COLO668 (cell line): Measurements from ENCODE around the gene BDKRB1.

Source experiments
- DNase-seq: peaks from one replicate; lab custom pipeline; 2025; ENCODE audit not compliant: unreplicated experiment; lab: John Stamatoyannopoulos, UW

BDKRB1 gene

DNA sequence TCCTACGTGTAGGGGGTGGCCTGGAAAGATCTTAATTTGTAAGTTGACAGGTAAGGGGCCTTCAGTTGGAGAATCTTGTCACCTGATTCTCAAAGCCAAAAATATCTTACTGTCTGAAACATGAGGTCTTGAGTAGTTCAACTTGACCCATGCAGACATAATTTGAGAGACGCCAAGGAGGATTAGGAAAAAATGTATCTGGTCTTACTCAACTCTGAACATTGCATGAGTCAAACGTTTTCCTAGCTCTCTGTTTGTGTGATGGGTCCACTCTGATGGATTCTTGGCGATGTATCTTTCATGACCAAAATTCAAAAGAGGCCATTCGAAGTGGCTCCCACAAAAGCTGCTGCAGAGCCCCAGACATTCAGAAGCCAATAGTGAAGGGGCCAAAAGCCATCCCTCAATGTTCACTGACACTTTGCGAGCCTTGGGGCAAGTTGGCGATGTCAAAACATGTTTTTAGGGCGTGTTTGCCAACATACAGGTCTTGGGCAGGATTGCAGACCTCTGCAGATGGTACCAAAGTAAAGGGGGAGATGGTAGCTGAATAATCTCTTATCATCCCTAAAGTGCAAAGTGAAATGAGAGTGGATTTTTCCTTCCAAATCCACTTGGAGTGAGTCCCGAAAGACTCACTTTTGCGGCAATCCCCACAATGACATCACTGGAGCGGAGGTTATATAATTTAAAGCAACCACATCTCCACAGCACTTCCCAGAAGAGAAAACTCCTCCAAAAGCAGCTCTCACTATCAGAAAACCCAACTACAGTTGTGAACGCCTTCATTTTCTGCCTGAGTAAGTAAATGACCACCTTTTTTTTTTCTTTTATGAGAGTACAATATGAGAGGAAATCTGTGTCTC, at the start of gene BDKRB1:
TSS of gene BDKRB1 (plus strand) at position 710 of the 866 bp plus-strand sequence. CDS start 7,473 bp downstream, outside the sequence.
- no peak for DNase-seq

DNA sequence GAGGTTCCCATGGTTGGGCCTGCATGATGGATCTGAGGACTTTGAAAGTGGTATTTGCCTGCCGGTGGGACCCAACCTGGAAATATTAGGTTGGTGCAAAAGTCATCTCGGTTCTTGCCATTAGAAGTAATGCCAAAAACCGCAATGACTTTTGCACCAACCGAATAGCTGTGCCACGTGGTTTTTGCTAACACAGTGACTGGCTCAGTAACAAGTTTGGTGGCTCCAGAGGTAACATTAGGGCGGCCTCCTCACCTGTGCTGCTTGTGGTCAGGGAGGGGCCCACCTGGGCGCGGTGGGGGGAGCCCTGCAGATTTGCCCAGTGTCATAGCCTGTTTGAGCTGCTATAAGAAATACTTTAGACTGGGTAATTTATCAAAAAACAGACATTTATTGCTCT, 49.5 kb upstream of the BDKRB1 start:
- DNase-seq = peak; percentile 26

DNA sequence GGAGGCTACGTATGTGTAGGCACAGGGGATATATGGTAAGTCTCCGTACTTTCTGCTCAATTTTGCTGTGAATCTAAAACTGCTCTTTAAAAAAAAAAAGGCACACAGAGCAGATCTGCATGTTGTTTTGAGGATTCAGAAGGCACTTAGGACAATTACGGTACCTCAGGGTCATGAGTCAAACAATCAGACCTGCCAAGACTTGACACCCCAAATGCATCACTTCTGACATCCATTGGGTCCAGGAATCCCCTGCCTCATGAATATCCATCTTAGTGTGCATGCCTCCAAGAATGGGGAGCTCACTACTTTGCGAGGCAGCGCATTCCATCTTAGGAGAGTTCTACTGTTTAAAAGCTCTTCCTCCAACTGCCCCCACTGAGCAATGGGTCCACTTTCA, 48.3 kb upstream of the BDKRB1 start:
- no peak for DNase-seq

DNA sequence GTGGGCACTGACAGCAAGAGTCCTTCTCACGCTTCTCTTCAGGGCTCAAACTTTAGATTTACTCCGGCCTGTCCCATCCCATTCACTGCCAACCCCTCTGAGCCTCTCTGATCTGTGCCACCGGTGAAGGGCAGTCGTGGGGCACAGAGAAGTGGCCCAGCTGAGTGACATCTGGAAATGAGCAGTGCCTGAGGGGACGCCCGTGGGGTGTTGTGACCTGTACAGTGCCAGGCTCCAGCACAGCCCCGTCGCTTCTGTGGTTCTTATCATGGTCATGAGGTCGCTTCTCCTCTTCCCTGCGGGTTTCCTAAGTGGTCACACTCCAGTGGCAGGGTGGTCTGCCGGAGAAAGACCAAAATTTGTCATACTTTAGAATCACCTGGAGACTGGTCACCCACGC, 47.3 kb upstream of the BDKRB1 start:
- no peak for DNase-seq

DNA sequence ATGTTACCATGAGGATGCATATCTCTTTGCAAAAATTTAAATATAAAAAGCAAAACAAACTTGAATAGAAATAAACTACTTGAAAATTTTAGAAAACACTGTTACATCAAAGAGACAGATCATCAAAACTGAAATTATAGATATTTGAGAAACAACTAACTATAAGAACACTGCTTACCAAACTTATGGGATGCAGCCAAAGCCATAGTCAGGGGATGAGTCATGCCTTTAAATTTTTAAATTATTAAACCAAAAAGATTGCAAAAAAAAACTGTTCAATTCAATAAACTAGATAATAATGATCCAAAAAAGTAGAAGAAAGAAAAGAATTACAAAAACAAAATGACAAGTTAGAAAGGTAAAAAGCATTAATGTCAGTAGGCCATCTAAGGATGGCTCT, 43.9 kb upstream of the BDKRB1 start:
- no peak for DNase-seq

DNA sequence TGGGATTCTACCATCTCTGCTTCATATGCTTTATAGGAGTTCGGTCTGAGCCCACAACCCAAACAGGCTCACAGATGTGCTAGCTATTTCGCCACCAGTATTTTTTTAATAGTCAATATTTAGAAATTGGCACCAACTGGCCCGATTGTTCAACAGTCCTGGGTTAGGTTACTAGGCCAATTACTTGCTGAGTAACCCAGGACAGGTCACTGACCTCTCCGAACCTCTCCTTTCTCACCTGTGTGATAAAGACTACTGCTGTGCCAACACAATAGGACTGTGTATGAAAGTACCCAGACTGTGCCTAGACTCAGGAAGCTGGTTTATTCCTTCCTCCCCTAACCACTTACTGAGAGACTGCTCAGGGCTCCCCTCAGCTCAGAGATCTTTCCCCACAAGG, 43.1 kb upstream of the BDKRB1 start:
- no peak for DNase-seq

DNA sequence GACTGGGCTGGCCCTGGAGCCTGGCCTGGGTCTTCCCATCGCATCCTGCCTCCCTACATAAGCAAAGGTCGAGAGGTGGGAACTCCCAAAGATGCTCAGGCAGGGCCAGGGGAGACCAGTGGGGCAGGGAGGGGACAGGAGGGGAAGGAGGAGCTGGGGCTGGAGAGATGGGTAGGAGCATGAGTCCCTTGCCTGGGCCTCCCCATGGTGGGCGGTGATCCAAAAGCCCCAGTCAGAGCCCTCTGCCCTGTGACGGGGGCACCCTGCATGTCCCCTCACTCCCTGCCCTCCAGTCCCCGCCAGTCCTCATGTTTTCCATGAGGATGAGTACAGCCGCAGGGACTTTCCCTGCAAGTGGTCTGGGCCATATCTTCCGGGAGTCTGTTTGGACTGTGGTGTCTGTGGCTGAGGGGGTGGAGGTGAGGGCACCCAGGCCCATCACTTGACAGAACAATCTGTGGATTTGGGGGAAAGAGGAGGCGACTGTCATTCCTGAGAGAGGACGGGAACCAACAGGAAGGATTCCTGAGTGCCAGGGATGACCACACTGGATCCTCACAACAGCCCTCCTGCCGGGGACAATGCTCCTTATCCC, 42.0 kb upstream of the BDKRB1 start:
- no peak for DNase-seq

DNA sequence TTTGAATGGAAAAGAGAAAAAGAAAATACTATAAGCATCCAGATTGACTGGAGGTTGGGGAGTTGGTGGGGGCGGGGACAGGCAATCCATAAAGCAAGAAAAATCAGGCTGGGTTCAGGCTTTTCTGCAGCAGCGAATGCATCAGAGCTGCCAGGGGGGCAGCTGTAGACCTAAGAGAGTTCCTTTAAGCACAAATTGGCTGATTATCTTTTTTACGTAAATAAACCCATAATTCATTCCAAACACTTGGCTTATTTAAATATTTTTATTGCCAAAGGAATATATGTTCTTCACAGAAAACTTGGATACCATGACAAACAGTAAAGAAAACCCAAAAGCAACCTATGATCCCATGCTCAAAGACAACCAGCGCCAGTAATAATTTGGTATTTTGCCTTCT, 41.2 kb upstream of the BDKRB1 start:
- DNase-seq = no peak

DNA sequence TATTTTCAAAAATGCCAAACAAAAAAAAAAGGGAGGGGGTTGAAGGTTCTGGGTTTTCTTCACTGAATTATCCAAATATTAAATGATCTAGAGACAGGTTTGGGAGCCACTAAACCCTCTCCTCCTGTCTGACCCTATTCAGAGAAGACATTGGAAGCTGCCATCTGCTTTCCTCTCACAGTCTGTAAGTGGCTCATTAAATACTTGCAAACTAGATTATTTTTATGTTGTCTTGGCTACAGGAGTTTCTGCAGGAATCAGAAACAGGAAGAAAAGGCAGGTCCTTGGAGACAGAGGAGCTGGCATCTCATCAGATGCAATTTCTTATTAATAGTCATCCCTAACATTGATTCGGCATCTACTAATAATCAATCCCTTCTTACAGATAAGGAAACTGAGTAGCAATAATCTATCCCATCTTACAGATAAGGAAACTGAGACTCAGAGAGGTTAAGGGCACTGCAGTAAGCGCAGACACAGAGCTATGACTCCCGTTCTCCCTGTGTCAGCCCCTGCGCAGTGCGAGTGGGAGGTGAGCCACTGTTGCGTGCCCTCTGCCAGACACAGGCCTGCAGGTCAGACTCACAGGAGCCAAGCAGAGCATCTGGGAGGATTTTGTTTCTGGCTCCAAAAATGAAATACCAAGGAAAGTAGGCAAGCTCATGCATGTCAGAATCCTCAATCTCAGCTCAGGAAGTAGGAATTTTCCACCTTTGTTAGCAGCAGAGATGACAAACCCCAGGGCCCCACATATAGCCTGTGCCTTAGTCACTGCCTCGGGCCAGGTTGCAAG, 40.4 kb upstream of the BDKRB1 start:
- no peak for DNase-seq

DNA sequence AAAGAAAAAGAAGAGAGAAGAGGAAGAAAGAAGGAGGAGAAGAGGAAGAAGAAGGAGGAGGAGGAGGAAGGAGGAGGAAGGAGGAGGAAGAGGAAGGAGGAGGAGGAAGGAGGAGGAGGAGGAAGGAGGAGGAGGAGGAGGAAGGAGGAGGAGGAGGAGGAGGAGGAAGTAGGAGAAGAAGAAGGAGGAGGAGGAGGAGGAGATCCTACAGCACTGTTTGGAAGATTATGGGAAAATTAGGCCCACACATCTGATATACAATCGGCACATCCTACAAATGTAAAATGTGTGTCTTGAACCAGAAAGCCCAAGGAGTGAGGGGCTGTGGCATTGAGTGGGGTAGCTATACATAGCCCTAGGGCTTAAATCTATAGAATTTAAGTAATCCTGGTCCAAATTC, 39.4 kb upstream of the BDKRB1 start:
- DNase-seq = no peak

DNA sequence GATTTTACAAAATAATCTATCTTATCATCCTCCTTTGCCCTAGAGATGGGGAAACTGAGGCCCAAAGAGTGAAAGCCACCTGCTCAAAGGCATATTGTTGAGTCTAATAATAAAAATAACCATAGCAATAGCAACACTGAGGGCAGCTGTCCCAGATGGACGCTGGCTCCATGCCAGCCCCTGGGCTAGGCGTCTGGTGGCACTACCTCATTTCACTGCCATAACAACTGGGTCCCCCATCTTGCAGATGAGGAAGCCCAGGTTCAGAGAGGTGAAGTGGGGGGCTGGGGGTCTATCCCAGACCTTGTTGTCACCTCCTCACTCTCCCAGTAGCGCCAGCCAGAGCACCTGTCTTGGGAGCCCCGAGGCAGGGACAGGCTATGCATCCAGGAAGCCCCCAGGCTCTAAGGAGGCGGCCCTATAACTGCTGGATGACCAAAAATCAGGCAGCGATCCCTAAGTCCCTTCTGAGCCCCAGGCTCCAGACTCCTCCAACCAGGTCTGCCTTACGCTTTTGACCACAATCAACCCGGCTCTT, 38.6 kb upstream of the BDKRB1 start:
- peak; percentile 93 for DNase-seq

DNA sequence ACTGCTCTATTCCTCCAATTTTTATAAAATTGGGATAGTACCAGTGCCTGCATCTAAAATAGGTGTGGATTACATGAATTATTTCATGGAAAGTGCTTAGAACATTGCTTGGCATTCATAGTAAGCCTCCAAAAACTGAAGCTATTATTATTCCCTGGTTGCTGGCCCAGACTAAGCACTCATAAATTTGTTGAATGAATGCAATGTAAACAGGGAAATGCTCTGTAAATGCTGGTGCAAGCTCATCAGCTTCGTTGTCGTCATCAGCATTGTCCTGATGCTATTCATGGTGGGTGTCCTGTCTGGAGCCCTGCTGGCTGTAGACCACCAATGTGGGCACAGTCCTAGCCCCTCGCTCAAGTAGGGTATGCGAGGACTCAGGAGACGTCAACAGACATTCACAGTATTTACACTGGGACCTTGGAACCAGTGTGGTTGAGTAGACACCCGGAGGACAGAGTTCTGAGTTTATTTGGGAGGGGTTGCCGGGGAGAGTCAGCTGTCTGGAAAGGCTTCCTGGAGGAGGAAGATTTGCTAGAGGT, 34.8 kb upstream of the BDKRB1 start:
- peak; percentile 22 for DNase-seq

DNA sequence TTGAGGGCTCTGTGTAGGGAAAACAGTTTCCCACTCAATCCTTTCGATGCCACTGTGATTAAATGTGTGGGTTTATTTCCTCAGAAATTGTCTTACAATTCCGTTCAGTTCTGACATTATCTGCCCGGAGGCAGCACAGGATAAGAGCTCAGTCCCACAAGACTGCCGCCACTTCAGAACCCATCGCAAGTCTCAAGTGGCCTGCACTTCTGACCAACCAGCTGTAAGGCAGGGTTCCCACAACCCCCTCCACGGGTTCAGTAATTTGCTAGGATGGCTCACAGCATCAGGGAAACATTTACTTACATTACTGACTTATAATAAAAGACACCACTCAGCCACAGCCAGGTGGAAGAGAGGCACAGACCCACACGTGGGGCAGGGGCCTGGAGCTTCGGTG, 34.2 kb upstream of the BDKRB1 start:
- no peak for DNase-seq

DNA sequence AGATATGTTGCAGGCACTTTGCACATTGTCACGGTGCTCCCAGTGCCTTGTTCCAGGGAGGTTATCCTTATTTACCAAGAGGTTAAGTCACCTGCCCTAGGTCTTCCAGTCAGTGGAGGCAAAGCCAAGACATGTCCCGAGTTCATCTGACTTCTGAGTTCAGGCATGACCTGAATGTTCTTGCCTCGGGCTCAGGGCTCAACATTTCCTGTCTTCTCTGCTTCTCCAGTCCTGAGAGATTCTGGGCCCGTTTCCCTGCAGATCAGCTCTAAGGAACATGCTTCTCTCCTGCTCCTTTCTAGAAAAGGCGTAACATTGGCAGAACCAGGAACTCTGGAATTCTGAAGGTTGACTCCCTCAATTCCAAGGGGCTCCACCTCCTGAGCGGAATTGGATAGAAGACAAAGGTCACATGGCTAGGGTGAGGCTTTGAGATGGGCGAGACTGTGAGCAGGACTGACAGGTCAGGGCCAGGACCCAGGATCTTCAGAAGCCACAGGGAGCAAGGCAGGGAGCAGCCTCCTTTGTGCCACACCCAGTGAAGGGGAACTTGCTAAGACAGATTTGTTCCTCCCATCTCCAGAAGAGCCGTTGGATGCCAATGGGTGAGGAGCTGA, 31.4 kb upstream of the BDKRB1 start:
- no peak for DNase-seq

DNA sequence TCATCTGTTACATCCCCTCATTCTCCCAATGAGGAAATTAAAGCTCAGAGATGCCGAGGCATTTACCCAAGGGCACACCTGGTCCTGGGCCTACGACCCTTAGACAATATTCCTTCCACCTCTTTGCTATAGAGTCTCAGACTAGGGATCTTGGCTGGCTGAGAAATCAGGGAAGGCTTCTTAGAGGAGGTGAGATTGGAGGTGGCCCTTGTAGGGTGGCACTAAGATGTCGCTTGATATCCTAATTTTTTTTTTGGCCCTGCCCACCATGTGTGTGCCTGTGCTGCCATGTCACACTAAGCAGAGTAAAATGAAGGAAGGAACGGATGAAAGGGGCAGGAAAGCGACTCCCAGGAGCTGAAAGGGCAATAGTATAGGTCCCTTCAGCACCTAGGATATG, 30.8 kb upstream of the BDKRB1 start:
- no peak for DNase-seq

DNA sequence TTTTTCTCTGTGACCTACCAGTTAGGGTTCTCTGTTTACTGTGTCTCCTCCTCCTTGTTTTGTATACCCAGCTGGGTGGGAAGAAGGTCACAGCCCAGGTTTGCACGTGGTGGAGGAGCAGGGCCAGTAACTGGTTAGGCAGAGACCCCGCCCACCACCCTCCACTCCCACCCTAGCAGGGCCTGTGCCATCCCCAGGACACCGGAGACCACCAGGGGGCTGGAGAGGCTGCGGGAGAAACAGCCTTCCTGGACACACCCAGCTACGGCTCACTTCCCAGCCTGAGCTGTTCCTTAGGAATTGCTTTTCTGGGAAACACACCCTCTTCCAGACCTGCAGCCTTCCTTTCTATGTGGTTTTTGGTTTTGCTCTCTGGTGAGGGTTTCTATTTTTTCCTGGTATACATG, 30.3 kb upstream of the BDKRB1 start:
- DNase-seq = no peak

DNA sequence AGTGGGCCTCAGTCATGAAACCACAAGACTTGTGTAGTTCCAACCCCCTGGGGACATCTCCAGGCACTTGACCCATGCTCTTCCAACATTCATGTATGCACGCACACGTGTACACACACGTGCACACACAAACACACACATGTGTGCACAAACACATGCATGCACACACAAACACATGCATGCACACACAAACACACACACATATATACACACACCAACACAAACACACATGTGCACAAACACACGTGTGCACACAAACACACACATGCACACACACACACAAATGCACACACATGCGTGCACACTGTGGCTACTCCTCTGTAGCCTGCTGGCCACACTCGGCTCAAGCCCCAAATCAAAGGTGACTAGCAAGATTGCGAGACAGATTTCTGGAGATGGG, 28.6 kb upstream of the BDKRB1 start:
- no peak for DNase-seq

DNA sequence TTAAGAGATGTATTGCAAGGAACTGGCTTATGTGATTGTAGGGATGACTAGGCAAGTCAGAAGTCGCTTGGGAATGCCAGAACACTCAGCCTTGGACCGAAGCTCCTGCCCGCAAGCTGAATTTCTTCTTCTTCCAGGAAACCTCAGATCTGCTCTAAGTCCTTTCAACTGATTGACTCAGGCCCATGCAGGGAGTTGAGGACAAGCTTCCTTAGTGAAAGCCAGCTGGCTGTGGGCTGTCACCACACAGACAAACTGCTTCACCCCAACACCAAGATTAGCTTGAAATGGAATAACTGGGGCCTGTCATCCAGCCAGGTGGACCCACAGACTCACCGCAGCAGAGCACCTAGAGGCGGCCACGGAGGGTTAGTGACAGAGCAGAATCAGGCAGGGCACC, 26.7 kb upstream of the BDKRB1 start:
- no peak for DNase-seq

DNA sequence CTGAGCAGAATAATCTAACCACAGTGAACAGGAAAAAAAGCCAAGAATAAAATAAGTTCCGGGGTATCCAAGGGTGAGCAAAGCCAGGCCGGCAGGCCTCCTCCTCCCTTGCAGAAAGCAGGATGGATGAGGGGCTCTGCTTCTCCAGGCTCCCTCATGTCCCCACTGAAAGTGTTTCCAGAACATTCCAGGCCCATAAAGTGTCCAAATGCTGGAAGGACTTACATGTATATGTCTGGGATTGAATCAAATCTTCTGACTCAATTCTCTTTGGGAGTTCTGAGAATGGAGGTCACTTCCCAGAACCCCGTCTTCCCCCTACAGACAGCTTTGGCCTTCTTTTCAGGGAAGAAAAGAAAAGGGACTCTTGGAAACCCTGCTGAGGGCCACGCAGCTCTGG, 25.0 kb upstream of the BDKRB1 start:
- no peak for DNase-seq

DNA sequence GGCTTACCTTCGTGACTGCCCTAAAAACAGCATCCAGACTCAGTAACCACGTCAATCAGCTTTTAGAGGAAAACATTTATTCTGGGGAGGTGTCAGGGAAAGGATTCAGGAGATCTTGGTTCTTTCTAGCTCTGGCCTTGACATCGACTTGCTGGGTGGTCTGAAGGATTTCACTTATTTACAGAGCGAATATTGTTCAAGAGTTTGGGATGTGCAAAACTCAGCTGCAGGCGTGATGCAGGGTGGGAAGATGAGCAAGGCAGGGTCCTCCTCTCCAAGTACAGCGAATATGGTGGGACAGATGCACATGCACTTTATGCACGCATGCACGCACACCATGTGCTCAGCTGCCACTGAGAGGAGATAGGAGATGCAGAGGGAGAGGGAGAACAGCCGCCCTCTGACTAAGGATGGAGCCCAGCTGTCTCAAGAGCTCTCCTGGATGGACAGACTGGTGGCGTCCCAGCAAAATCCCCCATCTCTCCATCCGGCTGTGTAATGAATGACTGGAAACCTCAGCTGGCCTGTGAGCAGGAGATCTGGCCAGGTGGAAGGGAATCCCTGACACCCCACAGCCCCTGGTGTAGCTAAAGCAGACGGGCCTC, 24.4 kb upstream of the BDKRB1 start:
- DNase-seq = no peak

DNA sequence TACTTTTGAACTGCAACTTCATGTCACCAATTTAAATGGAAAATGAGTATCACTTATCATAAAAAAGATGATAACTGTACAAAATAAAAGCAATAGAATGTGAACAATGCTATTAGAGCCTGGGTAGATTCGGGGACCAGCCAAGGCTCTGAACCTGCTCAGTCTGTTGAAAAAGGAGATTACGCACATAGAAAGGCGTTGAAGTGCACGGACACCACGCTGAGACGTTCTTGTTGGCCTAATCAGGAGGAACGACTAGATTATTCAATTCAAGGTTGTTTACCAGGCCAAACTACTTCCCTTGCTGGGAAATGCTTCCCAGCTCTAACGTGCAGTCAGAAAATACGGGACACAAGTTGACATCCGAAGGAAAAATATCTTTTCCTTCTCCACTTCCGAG, 23.5 kb upstream of the BDKRB1 start:
- DNase-seq = no peak
